Fibroblast of lung (primary cell): Measurements from ENCODE around the gene CHD5. TPM values are rescaled to one million over a fixed set of nuclear protein-coding genes. Genes with fewer than 3 reads are reported as not detected.

Experiments
- DNase-seq, 2 donors: peaks; one replicate each; pipeline versions ENCODE4 v3.0.0 to v3.0.0-alpha.2; 2010; ENCODE audit warnings: low read depth in 2 of 2
- H2AFZ ChIP-seq: 2 replicates; pipeline ENCODE4 v1.5.1; 2012; ENCODE audit warnings: low read length, control low read depth, inconsistent platforms
- H3K27ac ChIP-seq: 2 replicates; pipeline ENCODE4 v1.5.1; 2011; ENCODE audit warnings: low read length, control low read depth; ENCODE audit not compliant: insufficient read depth
- H3K27me3 ChIP-seq: 2 replicates; pipeline ENCODE4 v1.5.1; 2011; ENCODE audit warnings: mild to moderate bottlenecking, low read length; ENCODE audit not compliant: control insufficient read depth, insufficient read depth
- H3K36me3 ChIP-seq: 2 replicates; pipeline ENCODE4 v1.5.1; 2011; ENCODE audit warnings: low read length; ENCODE audit not compliant: control insufficient read depth, insufficient read depth
- H3K4me1 ChIP-seq: 2 replicates; pipeline ENCODE4 v1.5.1; 2011; ENCODE audit warnings: low read length; ENCODE audit not compliant: control insufficient read depth, insufficient read depth; ENCODE audit errors: extremely low read depth
- H3K4me2 ChIP-seq: 2 replicates; pipeline ENCODE4 v1.5.1; 2011; ENCODE audit warnings: low read length, control low read depth; ENCODE audit not compliant: insufficient read depth; ENCODE audit errors: extremely low read depth
- H3K4me3 ChIP-seq, 4 experiments: fragments of 200-600 bp in 1 of 4; sonication (generic) in 1 of 4; replicated peaks in 1 of 4; 2 replicates each; pipeline ENCODE4 v1.5.1; 2011 to 2016; ENCODE audit warnings: low read length in 4 of 4, low read depth in 3 of 4, mild to moderate bottlenecking in 3 of 4, control low read depth in 2 of 4, inconsistent platforms in 1 of 4, mixed read lengths in 1 of 4; ENCODE audit not compliant: insufficient read depth in 1 of 4; ENCODE audit errors: control extremely low read depth in 1 of 4
- H3K79me2 ChIP-seq: 2 replicates; pipeline ENCODE4 v1.5.1; 2012; ENCODE audit warnings: mild to moderate bottlenecking, low read length, inconsistent platforms; ENCODE audit not compliant: control insufficient read depth, insufficient read depth
- H3K9ac ChIP-seq: 2 replicates; pipeline ENCODE4 v1.5.1; 2011; ENCODE audit warnings: mild to moderate bottlenecking, low read length, control low read depth; ENCODE audit not compliant: insufficient read depth
- H3K9me3 ChIP-seq: 2 replicates; pipeline ENCODE4 v1.5.1; 2012; ENCODE audit warnings: low read depth, low read length; ENCODE audit not compliant: control insufficient read depth, insufficient read depth
- H4K20me1 ChIP-seq: 2 replicates; pipeline ENCODE4 v1.5.1; 2011; ENCODE audit warnings: low read length; ENCODE audit not compliant: control insufficient read depth, insufficient read depth; ENCODE audit errors: extremely low read depth
- CTCF ChIP-seq, 2 donors: IDR thresholded peaks in 1 of 2; conservative IDR thresholded peaks in 1 of 2; 1 replicate in 1 of 2; 2 replicates in 1 of 2; pipeline ENCODE4 v1.5.1; 2011 to 2012; ENCODE audit warnings: low read length in 2 of 2, control low read depth in 1 of 2, inconsistent platforms in 1 of 2, low read depth in 1 of 2, mild to moderate bottlenecking in 1 of 2
- EZH2 ChIP-seq: IDR thresholded peaks from 2 replicates; pipeline ENCODE4 v1.5.1; 2012; ENCODE audit warnings: low read length, control low read depth, mild to moderate bottlenecking; ENCODE audit errors: missing control alignments
- polyA plus RNA-seq, 2 donors: library from polyadenylated mRNA; depleted of rRNA in 1 of 2; stranded (reverse) in 1 of 2; unstranded in 1 of 2; fragments of >200 nt; gene quantifications; 2 replicates each; pipeline ENCODE4 v1.2.1, GENCODE V29; 2011 to 2012; ENCODE audit warnings: missing spikeins in 1 of 2
- total RNA-seq: library from RNA; depleted of rRNA; stranded (reverse); fragments of >200 nt; gene quantifications from 2 replicates; pipeline ENCODE4 v1.2.1, GENCODE V29; 2014

CHD5 gene
- total and polyA plus RNA-seq, 2 donors (not counting 1 experiment from before 2014, with no cell fraction given) = under 0.01 to 0.01 TPM

GRCh38 chr1:6096243-6097116 is 83.6 kb downstream of the CHD5 start:
- H3K27ac ChIP-seq = no peak overlapping the region
- no peak overlapping the region for H3K9ac ChIP-seq
- no peak overlapping the region for H3K4me3 ChIP-seq
- no peaks in the 10 kb centered on the region for H3K9me3 ChIP-seq
- DNase-seq = no peak
- H3K4me1 ChIP-seq = no peaks in the 10 kb centered on the region
- no peaks in the 10 kb centered on the region for H3K79me2 ChIP-seq
- no peaks in the 10 kb centered on the region for H3K27me3 ChIP-seq
- TF ChIP-seq EZH2 = no peak
- TF ChIP-seq CTCF (conservative IDR thresholded peaks at IDR 0.05 in 1 of 2, IDR thresholded peaks at IDR 0.05 in 1 of 2; ENCODE audit: low read depth in 1 of 2, low read length in 2 of 2) = no peak
- no peak overlapping the region for H3K4me2 ChIP-seq
- no peaks in the 10 kb centered on the region for H4K20me1 ChIP-seq
- no peaks in the 10 kb centered on the region for H3K36me3 ChIP-seq
- H2AFZ ChIP-seq = no peak overlapping the region

- Histone ChIP-seq H2AFZ (no peak overlapping the region), H3K79me2 (no peaks in the 10 kb centered on the region), H3K36me3 (no peaks in the 10 kb centered on the region), H3K4me1 (no peaks in the 10 kb centered on the region), H3K4me2 (no peak overlapping the region), H3K4me3 (no peak overlapping the region), H3K27ac (no peak overlapping the region), H3K27me3 (no peaks in the 10 kb centered on the region), H3K9me3 (no peaks in the 10 kb centered on the region), H4K20me1 (no peaks in the 10 kb centered on the region), H3K9ac (no peak overlapping the region)
- no peak for DNase-seq
- TF ChIP-seq CTCF (conservative IDR thresholded peaks at IDR 0.05 in 1 of 2, IDR thresholded peaks at IDR 0.05 in 1 of 2; ENCODE audit: low read depth in 1 of 2, low read length in 2 of 2) = no peak
- no peak for TF ChIP-seq EZH2
Measured at GRCh38 chr1:6095511-6096242, 84.4 kb downstream of the CHD5 start.

- H3K27me3 ChIP-seq = no peaks in the 10 kb centered on the region
- H3K9me3 ChIP-seq = no peaks in the 10 kb centered on the region
- no peak for DNase-seq
- no peak overlapping the region for H2AFZ ChIP-seq
- no peaks in the 10 kb centered on the region for H3K79me2 ChIP-seq
- no peak overlapping the region for H3K9ac ChIP-seq
- H3K36me3 ChIP-seq = no peaks in the 10 kb centered on the region
- H3K4me3 ChIP-seq = no peak overlapping the region
- no peaks in the 10 kb centered on the region for H3K4me1 ChIP-seq
- no peak overlapping the region for H3K27ac ChIP-seq
- no peak overlapping the region for H3K4me2 ChIP-seq
- H4K20me1 ChIP-seq = no peaks in the 10 kb centered on the region
- TF ChIP-seq CTCF (conservative IDR thresholded peaks at IDR 0.05 in 1 of 2, IDR thresholded peaks at IDR 0.05 in 1 of 2; ENCODE audit: low read depth in 1 of 2, low read length in 2 of 2) (no peak), EZH2 (no peak)
Measured at GRCh38 chr1:6094801-6095505, 85.2 kb downstream of the CHD5 start.
